Epithelial cell of proximal tubule (primary cell): ENCODE results near the gene CBY1. TPM values are rescaled to one million over a fixed set of nuclear protein-coding genes. Genes with fewer than 3 reads are reported as not detected.
"Not testable (repeated sequence)": the region's sequence is repeated elsewhere in the genome, so short reads cannot be mapped to it uniquely, and the experiment has no call there.

Experiments
- DNase-seq: peaks from one replicate; pipeline ENCODE4 v3.0.0-alpha.2; 2011; ENCODE audit warnings: low read depth
- H3K4me3 ChIP-seq: 2 replicates; pipeline ENCODE4 v1.5.1; 2011; ENCODE audit warnings: low read depth, mild to moderate bottlenecking, low read length
- total RNA-seq: library from RNA; depleted of rRNA; stranded (reverse); fragments of >200 nt; gene quantifications from 2 replicates; pipeline ENCODE4 v1.2.3, GENCODE V29; 2015
- TF ChIP-seq, protein P1 (sequence below): conservative IDR thresholded peaks from 2 replicates; pipeline ENCODE4 v1.5.1; 2012; ENCODE audit warnings: low read depth, mild to moderate bottlenecking, low read length

Gene CBY1
- total RNA-seq, 1 donor from 2014 or later: 28.9 TPM

DNA sequence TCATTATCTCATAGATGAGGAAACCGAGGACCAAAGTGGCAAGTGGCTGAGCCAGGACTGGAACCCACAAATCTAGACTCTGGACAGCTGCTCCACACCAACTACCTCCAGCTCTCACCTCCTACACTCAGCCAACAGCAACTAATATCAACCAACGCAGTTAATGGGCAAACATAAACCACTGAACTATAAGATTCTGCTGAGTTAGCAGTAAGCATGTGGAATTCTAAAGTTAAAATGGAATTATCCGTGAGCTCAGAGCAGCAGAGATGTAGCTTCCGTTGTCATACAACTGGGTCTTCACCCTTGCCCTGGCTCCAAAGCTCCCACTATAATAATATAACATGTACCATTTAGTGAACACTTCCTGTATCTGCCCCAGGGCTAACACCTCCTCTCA is 27.3 kb upstream of the CBY1 start:
- DNase-seq: no peak
- TF ChIP-seq, protein P1, sequence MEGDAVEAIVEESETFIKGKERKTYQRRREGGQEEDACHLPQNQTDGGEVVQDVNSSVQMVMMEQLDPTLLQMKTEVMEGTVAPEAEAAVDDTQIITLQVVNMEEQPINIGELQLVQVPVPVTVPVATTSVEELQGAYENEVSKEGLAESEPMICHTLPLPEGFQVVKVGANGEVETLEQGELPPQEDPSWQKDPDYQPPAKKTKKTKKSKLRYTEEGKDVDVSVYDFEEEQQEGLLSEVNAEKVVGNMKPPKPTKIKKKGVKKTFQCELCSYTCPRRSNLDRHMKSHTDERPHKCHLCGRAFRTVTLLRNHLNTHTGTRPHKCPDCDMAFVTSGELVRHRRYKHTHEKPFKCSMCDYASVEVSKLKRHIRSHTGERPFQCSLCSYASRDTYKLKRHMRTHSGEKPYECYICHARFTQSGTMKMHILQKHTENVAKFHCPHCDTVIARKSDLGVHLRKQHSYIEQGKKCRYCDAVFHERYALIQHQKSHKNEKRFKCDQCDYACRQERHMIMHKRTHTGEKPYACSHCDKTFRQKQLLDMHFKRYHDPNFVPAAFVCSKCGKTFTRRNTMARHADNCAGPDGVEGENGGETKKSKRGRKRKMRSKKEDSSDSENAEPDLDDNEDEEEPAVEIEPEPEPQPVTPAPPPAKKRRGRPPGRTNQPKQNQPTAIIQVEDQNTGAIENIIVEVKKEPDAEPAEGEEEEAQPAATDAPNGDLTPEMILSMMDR: no peak
- H3K4me3 ChIP-seq: no peak overlapping the region

DNA sequence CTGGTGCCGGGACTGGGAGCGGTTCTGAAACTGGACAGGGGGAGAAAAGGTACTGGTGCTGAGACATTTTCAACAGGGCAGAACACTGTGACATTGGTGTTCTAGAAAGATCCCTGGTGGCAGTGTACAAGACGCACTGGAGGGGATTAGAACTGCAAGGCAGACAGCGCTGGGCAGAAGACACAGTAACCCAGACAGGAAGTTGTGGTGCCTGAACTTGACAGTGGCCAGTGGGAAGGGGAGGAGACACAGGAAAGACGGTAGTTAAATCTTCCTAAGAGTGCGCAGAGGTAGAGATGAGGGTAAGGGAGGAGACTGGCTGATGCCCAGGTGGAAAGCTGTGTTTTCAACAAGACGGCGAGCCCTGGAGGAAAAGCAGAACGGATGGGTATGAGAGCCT is 24.7 kb upstream of the CBY1 start:
- DNase-seq: no peak
- TF ChIP-seq, protein P1: no peak
- H3K4me3 ChIP-seq: no peak overlapping the region

- TF ChIP-seq, protein P1: no peak
- no peak for DNase-seq
Measured at GRCh38 chr22:38632528-38632927, 23.9 kb upstream of the CBY1 start.

GRCh38 chr22:38638216-38638615 is 18.2 kb upstream of the CBY1 start:
- no peak overlapping the region for H3K4me3 ChIP-seq
- TF ChIP-seq, protein P1: no peak

More at GRCh38 chr22:38632528-38632927, 23.9 kb upstream of the CBY1 start:
- no peak overlapping the region for H3K4me3 ChIP-seq

GRCh38 chr22:38638728-38639127 is 17.7 kb upstream of the CBY1 start:
- no peak for DNase-seq
- TF ChIP-seq, protein P1: no peak
- no peak overlapping the region for H3K4me3 ChIP-seq

More at GRCh38 chr22:38638216-38638615, 18.2 kb upstream of the CBY1 start:
- no peak for DNase-seq

DNA sequence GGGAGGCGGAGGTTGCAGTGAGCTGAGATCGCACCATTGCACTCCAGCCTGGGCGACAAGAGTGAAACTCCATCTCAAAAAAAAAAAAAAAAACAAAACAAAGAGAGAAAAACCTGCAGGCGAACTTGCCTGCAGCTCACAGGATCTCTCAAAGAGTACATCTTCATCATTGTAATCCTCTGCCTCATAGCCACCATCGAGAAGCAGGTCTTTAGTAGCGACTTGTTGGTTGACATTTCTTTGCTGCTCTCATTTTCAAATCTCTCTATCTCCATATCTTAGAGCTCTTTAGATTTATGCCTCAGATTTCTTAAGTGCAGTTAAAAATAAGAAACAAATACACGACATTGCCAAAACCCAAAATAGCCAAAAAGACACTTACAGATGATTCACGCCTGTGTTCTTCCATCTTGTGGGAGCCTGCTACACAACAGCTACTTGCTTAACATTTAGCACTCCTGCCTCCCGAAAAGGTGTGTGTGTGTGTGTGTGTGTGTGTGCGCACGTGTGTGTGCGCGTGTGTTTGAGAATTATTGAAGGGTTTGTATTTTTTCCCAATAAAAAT is 14.9 kb upstream of the CBY1 start:
- no peak overlapping the region for H3K4me3 ChIP-seq
- TF ChIP-seq, protein P1: no peak
- no peak for DNase-seq

GRCh38 chr22:38644245-38644644 is 12.2 kb upstream of the CBY1 start:
- DNase-seq, H3K4me3 ChIP-seq: not testable (repeated sequence)

DNA sequence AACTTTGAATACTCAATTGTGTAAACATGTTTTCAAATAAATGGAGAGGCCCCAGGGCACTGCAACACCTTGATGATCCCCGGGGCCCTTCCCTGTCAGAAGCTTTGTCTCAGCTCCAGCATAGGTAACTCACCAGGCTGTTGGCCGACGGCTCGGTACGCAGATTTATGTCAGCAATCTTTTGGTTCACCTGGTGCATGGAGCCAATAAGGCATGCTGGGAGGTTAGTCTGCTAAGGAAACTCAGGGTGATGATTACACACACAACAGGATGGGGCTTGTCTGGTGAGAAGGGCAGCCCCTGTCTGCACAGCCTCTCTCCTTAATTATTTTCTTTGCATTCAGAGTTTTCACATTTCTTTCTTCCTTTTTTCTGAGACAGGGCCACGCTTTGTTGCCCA is 11.0 kb upstream of the CBY1 start:
- no peak overlapping the region for H3K4me3 ChIP-seq
- no peak for DNase-seq
- TF ChIP-seq, protein P1: no peak
